Pancreas (tissue), 10 donors: Measurements from ENCODE around the gene COL15A1. TPM values are rescaled to one million over a fixed set of nuclear protein-coding genes. Genes with fewer than 3 reads are reported as not detected.
A peak's percentile ranks its signal among the peaks of the same experiment; 100 is the strongest.

Experiments
- ATAC-seq, 4 donors: fragments of 200-7000 bp; cut with Tn5 transposase; one replicate each; pipeline versions ENCODE4 v1.8.0 to v1.9.1; 2020; ENCODE audit warnings: mild to moderate bottlenecking in 4 of 4, moderate library complexity in 4 of 4
- DNase-seq, 6 donors: peaks; one replicate each; pipeline ENCODE4 v3.0.0-alpha.2; 2020
- FAIRE-seq: peaks from 2 replicates; lab custom pipeline; 2012; peaks lifted over from hg19 to GRCh38; lab: Jason Lieb, UNC
- H3K27ac ChIP-seq, 4 donors: fragments of 200-600 bp; sonication (generic); 1 replicate in 3 of 4; 2 replicates in 1 of 4; pipeline versions ENCODE4 v1.5.0 to v1.8.0; 2020
- H3K27me3 ChIP-seq, 4 donors: fragments of 200-600 bp; one replicate each; pipeline ENCODE4 v1.8.0; 2021
- H3K36me3 ChIP-seq, 3 donors: fragments of 200-600 bp; sonication (generic) in 1 of 3; one replicate each; pipeline versions ENCODE4 v1.5.0 to v1.8.0; 2020 to 2021
- H3K4me1 ChIP-seq, 3 donors: fragments of 200-600 bp; one replicate each; pipeline ENCODE4 v1.8.0; 2021
- H3K4me3 ChIP-seq, 4 donors: fragments of 200-600 bp; sonication (generic) in 2 of 4; one replicate each; pipeline versions ENCODE4 v1.5.0 to v1.8.0; 2020 to 2021
- H3K9me3 ChIP-seq, 4 donors: fragments of 200-600 bp; one replicate each; pipeline ENCODE4 v1.8.0; 2021
- CTCF ChIP-seq, 4 donors: fragments of 200-600 bp; sonication (generic) in 3 of 4; IDR thresholded peaks; one replicate each; pipeline versions ENCODE4 v1.5.0 to v1.8.0; 2021; ENCODE audit warnings: antibody characterized with exemption in 4 of 4
- WGBS, 2 donors: extraction: QIAGEN DNeasy Blood & Tissue Kit; methylation state at CpG; one replicate each; pipeline ENCODE4 v1.1.7; 2013; 5-methylcytosine and 5-hydroxymethylcytosine counted together
- intact Hi-C, 3 donors: fragments of 100-400 bp; cut with DNase I; formaldehyde crosslinking; loops; one replicate each; pipeline versions ENCODE4 v1.11.1 to v1.14.2; 2022
- polyA plus RNA-seq, 2 donors: library from polyadenylated mRNA; stranded (reverse); fragments of 200-250 nt; gene quantifications; one replicate each; pipeline ENCODE4 v1.2.3, GENCODE V29; 2013
- total RNA-seq, 6 donors: library from RNA; stranded (reverse); fragmentation: NEBNext Ultra II Directional in 4 of 6; extraction: Animal tissue kit (Norgen Biotek cat#: 25700) in 4 of 6; gene quantifications; one replicate each; pipeline versions ENCODE4 v1.2.1 to v1.2.4, GENCODE V29; 2021 to 2023
- donor health status: healthy with polysubstance abuse.
- donor health status: DM: no; HTN: no; CAD: no; lungs with moderate emphysema.
- donor health status: DM: no; HTN: no; CAD: no.
- donor health status: control.
- donor health status: control.
- donor health status: Bipolar disorder and iron deficiency.
- donor health status: DM: yes; HTN: yes; CAD: no.
- donor health status: DM: no; HTN: no; CAD: no.
- donor health status: DM: no; HTN: no; CAD: no.
- donor health status: DM: yes; HTN: yes; CAD: no.

COL15A1 gene
- total and polyA plus RNA-seq, 8 donors, result 6.7 to 43.4 (median 10.4) TPM

GRCh38 chr9:98995971-98996504, 52.3 kb downstream of the COL15A1 start:
- WGBS, 2 donors, result 92 to 94% methylated on average over 7 of the region's 7 CpGs
- Histone ChIP-seq H3K27me3 (no peaks in the 10 kb centered on the region), H3K27ac (no peak overlapping the region), H3K36me3 (no peaks in the 10 kb centered on the region), H3K4me3 (no peak overlapping the region), H3K9me3 (no peaks in the 10 kb centered on the region), H3K4me1 (peaks cover 0 to 4% (median 0%) of the 10 kb centered on the region in 3 donors)
- no peak for FAIRE-seq
- DNase-seq, result no peak
- no peak for TF ChIP-seq CTCF (IDR thresholded peaks at IDR 0.05)
- no peak for ATAC-seq
- intact Hi-C loops, result loop anchor here in 1 of 3 donors (5.0 kb wide), 2 partner anchors 134 to 149 kb away; no protein-coding TSS in a partner anchor

GRCh38 chr9:98997604-98998003, 53.9 kb downstream of the COL15A1 start:
- H3K4me3 ChIP-seq, result no peak overlapping the region
- no peak for DNase-seq
- intact Hi-C loops, result loop anchor here in 1 of 3 donors (5.0 kb wide), 2 partner anchors 135 to 150 kb away; no protein-coding TSS in a partner anchor
- no peaks in the 10 kb centered on the region for H3K27me3 ChIP-seq
- no peak for ATAC-seq
- no peaks in the 10 kb centered on the region for H3K36me3 ChIP-seq
- FAIRE-seq, result no peak
- H3K27ac ChIP-seq, result no peak overlapping the region
- no peak for TF ChIP-seq CTCF (IDR thresholded peaks at IDR 0.05)
- peaks cover 0 to 4% (median 0%) of the 10 kb centered on the region in 3 donors for H3K4me1 ChIP-seq
- H3K9me3 ChIP-seq, result no peaks in the 10 kb centered on the region
- 79 to 80% methylated on average over 4 of the region's 4 CpGs for WGBS, 2 donors

- Histone ChIP-seq H3K4me3 (no peak overlapping the region), H3K9me3 (no peaks in the 10 kb centered on the region), H3K4me1 (peaks cover 0 to 4% (median 0%) of the 10 kb centered on the region in 3 donors), H3K27ac (no peak overlapping the region), H3K36me3 (no peaks in the 10 kb centered on the region), H3K27me3 (no peaks in the 10 kb centered on the region)
- WGBS, 2 donors, result 16 to 18% methylated on average over 19 of the region's 19 CpGs
- intact Hi-C loops, result loop anchor here in 1 of 3 donors (5.0 kb wide), 2 partner anchors 136 to 151 kb away; no protein-coding TSS in a partner anchor
- ATAC-seq (peak; percentile 90 to 92 (median 91)), DNase-seq (peak; percentile 72 to 93 (median 85)), FAIRE-seq (no peak)
- peak; percentile 58 to 88 (median 82) for TF ChIP-seq CTCF (IDR thresholded peaks at IDR 0.05)
These were observed 54.9 kb downstream of the COL15A1 start for GRCh38 chr9:98998441-98999151.

- no peak for DNase-seq
- H3K27me3 ChIP-seq, result no peaks in the 10 kb centered on the region
- H3K4me3 ChIP-seq, result no peak overlapping the region
- no peaks in the 10 kb centered on the region for H3K36me3 ChIP-seq
- intact Hi-C loops, result loop anchor here in 1 of 3 donors (5.0 kb wide), 2 partner anchors 137 to 152 kb away; no protein-coding TSS in a partner anchor
- H3K27ac ChIP-seq, result no peak overlapping the region
- no peaks in the 10 kb centered on the region for H3K9me3 ChIP-seq
- WGBS, 2 donors, result 18 to 29% methylated on average over 6 of the region's 6 CpGs
- peaks cover 0 to 4% (median 0%) of the 10 kb centered on the region in 3 donors for H3K4me1 ChIP-seq
- FAIRE-seq, result no peak
- TF ChIP-seq CTCF (IDR thresholded peaks at IDR 0.05), result no peak
- ATAC-seq, result peak in 1 of 4 donors; percentile 5
These were observed 55.4 kb downstream of the COL15A1 start for GRCh38 chr9:98999152-98999525.
